Stimulated activated CD4-positive, alpha-beta T cell treated with anti-CD3 and anti-CD28 coated beads, Interleukin-15, amount 100 ng/mL, for 48 hours (primary cell): ENCODE data around the gene KRT72.

Experiments used
- DNase-seq, 2 donors: peaks; one replicate each; pipeline ENCODE4 v3.0.0-alpha.2; 2020; ENCODE audit warnings: low read depth in 2 of 2

The KRT72 gene

GRCh38 chr12:52543985-52544883, 57.0 kb downstream of the KRT72 start:
- no peak for DNase-seq

- no peak for DNase-seq
Measured at GRCh38 chr12:52542785-52543318, 58.4 kb downstream of the KRT72 start.

- no peak for DNase-seq
Measured at GRCh38 chr12:52542157-52542556, 59.1 kb downstream of the KRT72 start.

GRCh38 chr12:52541709-52542108, 59.6 kb downstream of the KRT72 start:
- no peak for DNase-seq

- DNase-seq = no peak
Measured at GRCh38 chr12:52540531-52540930, 60.7 kb downstream of the KRT72 start.

GRCh38 chr12:52539821-52540173, 61.5 kb downstream of the KRT72 start:
- no peak for DNase-seq

GRCh38 chr12:52539083-52539820, 62.0 kb downstream of the KRT72 start:
- no peak for DNase-seq

GRCh38 chr12:52537101-52537500, 64.2 kb downstream of the KRT72 start:
- DNase-seq = no peak
